Epithelial cell of proximal tubule (primary cell): ENCODE data around the gene KAT6B. TPM values are rescaled to one million over a fixed set of nuclear protein-coding genes. Genes with fewer than 3 reads are reported as not detected.

Source experiments
- DNase-seq: peaks from one replicate; pipeline ENCODE4 v3.0.0-alpha.2; 2011; ENCODE audit warnings: low read depth
- H3K4me3 ChIP-seq: 2 replicates; pipeline ENCODE4 v1.5.1; 2011; ENCODE audit warnings: low read depth, mild to moderate bottlenecking, low read length
- total RNA-seq: library from RNA; depleted of rRNA; stranded (reverse); fragments of >200 nt; gene quantifications from 2 replicates; pipeline ENCODE4 v1.2.3, GENCODE V29; 2015
- TF ChIP-seq, protein P1 (sequence below): conservative IDR thresholded peaks from 2 replicates; pipeline ENCODE4 v1.5.1; 2012; ENCODE audit warnings: low read depth, mild to moderate bottlenecking, low read length

Gene KAT6B
- total RNA-seq, 1 donor from 2014 or later: 10.1 TPM

DNA sequence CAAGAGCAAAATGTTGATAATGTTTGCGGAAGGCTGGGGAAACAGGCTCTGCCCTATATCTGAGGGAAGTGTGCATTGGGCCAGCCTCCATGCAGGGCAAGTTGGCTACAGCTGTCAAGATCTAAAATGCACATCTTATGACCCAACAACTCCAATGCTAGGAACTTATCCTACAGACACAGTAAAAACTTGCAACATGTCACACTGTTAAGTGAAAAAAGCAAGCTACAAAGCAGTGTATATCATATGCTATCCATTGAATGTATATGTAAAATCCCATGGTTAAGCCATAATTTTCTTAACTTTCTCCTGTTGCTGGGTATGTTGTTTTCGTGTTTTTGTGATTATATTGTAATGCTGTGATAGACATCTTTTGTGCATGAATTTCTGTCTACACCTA, 16.3 kb upstream of the KAT6B start:
- DNase-seq: no peak
- no peak overlapping the region for H3K4me3 ChIP-seq
- TF ChIP-seq, protein P1, sequence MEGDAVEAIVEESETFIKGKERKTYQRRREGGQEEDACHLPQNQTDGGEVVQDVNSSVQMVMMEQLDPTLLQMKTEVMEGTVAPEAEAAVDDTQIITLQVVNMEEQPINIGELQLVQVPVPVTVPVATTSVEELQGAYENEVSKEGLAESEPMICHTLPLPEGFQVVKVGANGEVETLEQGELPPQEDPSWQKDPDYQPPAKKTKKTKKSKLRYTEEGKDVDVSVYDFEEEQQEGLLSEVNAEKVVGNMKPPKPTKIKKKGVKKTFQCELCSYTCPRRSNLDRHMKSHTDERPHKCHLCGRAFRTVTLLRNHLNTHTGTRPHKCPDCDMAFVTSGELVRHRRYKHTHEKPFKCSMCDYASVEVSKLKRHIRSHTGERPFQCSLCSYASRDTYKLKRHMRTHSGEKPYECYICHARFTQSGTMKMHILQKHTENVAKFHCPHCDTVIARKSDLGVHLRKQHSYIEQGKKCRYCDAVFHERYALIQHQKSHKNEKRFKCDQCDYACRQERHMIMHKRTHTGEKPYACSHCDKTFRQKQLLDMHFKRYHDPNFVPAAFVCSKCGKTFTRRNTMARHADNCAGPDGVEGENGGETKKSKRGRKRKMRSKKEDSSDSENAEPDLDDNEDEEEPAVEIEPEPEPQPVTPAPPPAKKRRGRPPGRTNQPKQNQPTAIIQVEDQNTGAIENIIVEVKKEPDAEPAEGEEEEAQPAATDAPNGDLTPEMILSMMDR: no peak

DNA sequence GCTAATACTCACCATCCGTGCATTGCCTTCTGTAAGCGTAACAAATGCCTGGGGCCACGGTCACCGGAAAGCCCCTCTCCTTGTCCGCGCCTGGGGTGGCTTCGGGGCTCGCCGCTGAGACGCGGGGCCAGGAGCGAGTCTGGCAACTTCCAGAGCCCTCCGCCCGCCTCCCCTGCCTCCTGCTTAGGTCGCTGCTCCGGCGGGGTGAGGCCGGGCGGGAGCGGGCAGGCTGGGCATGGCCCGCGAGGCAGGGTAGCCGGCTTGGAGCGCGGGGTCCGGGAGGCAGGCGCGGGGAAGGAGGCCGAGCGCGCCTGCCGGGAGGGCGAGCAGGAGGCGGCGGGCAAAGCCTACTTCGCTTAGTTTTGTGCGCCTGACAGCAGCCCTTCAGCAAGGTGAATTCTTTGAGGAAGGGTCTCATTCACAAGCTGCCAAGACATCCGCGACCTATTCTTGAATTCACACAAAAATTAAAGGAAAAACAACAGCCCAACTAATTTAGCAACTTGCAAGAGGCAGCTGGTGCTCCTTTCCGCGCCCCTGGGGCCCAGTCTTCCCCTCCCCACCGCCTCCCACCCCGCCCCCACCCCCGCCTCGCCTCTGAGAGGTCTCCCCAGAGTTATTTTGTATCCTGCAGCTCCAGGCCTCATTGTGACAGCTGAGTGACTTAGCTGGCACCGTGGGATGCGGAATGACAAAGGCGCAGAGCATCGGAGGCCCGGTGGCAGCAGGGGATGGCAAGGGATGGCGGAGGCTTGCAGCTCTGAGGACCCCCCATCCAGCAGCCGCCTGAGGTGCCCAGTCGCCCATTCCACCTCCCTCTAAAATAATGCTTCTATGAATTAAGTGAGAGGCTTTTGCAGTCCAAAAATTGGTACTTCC, 12.8 kb upstream of the KAT6B start:
- no peak for DNase-seq
- TF ChIP-seq, protein P1: no peak
- no peak overlapping the region for H3K4me3 ChIP-seq

GRCh38 chr10:74814797-74815196, 11.6 kb upstream of the KAT6B start:
- no peak overlapping the region for H3K4me3 ChIP-seq
- TF ChIP-seq, protein P1: no peak
- no peak for DNase-seq

GRCh38 chr10:74816824-74817498, 9.4 kb upstream of the KAT6B start:
- no peak overlapping the region for H3K4me3 ChIP-seq
- no peak for DNase-seq
- TF ChIP-seq, protein P1: no peak

DNA sequence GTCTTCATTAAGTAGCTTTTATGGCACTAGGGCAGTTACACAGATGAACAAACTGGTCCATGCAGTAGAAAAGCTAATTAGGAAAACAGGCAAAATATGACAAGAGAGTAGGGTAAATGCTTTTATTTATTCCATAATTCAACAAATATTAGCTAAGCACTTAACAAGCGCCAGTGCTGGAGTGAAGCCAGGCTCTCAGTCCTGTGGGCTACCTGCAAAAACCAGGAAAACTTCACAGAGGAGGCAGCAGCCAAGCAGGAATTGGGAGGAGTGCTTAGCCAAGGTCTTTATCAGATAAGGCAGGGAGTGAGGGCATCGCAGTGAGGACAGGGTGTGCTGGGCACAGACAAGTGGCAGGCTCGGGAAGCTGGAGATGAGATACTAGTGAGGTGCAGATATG, 4.9 kb upstream of the KAT6B start:
- no peak for DNase-seq
- H3K4me3 ChIP-seq: no peak overlapping the region
- TF ChIP-seq, protein P1: no peak

- H3K4me3 ChIP-seq: no peak overlapping the region
- DNase-seq: no peak
These were observed 4.3 kb upstream of the KAT6B start for GRCh38 chr10:74822101-74822500.

More at GRCh38 chr10:74822101-74822500, 4.3 kb upstream of the KAT6B start:
- TF ChIP-seq, protein P1: no peak
